PC-3 (cell line): ENCODE measurements around the gene CDK19.

Experiments used
- EZH2 ChIP-seq: fragments of 300-600 bp; sonication (generic); IDR thresholded peaks from one replicate; pipeline ENCODE4 v1.6.1; 2017; ENCODE audit warnings: antibody characterized with exemption, mild to moderate bottlenecking, low read length; ENCODE audit not compliant: unreplicated experiment
- EZH2phosphoT487 ChIP-seq: fragments of 300-600 bp; sonication (generic); IDR thresholded peaks from 2 replicates; pipeline ENCODE4 v1.6.1; 2018; ENCODE audit warnings: mild to moderate bottlenecking, antibody characterized with exemption, low read length, borderline replicate concordance
- TF ChIP-seq, protein P1 (sequence below): fragments of 300-600 bp; sonication (generic); conservative IDR thresholded peaks from 2 replicates; pipeline ENCODE4 v1.5.1; 2017; ENCODE audit warnings: antibody characterized with exemption, low read depth, mild to moderate bottlenecking, low read length

DNA sequence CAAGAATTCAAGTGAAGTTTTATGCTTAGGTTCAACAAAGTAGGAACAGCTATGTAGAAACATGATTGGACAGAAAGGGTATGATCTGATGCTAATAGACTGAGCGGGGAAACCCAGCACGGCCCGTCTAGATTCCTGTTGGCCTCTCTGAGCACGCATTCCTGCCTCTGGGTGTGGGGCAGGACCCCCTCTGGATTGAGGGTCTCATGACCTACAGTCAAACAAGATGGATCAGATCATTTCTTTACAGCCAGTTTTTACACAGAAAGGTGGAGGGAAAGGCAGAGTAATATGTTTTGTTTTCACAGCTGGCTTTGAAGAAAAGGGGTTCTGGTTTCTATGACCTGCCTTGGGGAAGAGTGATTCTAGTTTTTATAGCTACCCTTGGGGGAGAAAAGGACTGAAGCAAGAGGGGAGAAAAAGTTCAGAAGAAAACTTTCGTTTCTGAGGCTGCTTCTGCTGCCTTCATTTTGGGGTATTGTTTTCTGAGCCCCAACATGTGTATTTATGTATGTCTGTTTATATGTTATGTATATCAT is 239.3 kb downstream of the CDK19 start:
- TF ChIP-seq, protein P1, sequence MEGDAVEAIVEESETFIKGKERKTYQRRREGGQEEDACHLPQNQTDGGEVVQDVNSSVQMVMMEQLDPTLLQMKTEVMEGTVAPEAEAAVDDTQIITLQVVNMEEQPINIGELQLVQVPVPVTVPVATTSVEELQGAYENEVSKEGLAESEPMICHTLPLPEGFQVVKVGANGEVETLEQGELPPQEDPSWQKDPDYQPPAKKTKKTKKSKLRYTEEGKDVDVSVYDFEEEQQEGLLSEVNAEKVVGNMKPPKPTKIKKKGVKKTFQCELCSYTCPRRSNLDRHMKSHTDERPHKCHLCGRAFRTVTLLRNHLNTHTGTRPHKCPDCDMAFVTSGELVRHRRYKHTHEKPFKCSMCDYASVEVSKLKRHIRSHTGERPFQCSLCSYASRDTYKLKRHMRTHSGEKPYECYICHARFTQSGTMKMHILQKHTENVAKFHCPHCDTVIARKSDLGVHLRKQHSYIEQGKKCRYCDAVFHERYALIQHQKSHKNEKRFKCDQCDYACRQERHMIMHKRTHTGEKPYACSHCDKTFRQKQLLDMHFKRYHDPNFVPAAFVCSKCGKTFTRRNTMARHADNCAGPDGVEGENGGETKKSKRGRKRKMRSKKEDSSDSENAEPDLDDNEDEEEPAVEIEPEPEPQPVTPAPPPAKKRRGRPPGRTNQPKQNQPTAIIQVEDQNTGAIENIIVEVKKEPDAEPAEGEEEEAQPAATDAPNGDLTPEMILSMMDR = no peak
- TF ChIP-seq EZH2phosphoT487 (no peak), EZH2 (no peak)
